Measurements from ENCODE around the gene CSNK1A1.
"Not testable (repeated sequence)": the region's sequence is repeated elsewhere in the genome, so short reads cannot be mapped to it uniquely, and the experiment has no call there.

Gene CSNK1A1

GRCh38 chr5:149456597-149457392 lies 94.4 kb downstream of the CSNK1A1 start:
- DNase-seq (ENCODE audit: low spot score): no peak

- DNase-seq (ENCODE audit: low spot score): no peak
These were observed 95.3 kb downstream of the CSNK1A1 start for GRCh38 chr5:149455889-149456409.

GRCh38 chr5:149453618-149454415 lies 97.4 kb downstream of the CSNK1A1 start:
- DNase-seq (ENCODE audit: low spot score): no peak

DNA sequence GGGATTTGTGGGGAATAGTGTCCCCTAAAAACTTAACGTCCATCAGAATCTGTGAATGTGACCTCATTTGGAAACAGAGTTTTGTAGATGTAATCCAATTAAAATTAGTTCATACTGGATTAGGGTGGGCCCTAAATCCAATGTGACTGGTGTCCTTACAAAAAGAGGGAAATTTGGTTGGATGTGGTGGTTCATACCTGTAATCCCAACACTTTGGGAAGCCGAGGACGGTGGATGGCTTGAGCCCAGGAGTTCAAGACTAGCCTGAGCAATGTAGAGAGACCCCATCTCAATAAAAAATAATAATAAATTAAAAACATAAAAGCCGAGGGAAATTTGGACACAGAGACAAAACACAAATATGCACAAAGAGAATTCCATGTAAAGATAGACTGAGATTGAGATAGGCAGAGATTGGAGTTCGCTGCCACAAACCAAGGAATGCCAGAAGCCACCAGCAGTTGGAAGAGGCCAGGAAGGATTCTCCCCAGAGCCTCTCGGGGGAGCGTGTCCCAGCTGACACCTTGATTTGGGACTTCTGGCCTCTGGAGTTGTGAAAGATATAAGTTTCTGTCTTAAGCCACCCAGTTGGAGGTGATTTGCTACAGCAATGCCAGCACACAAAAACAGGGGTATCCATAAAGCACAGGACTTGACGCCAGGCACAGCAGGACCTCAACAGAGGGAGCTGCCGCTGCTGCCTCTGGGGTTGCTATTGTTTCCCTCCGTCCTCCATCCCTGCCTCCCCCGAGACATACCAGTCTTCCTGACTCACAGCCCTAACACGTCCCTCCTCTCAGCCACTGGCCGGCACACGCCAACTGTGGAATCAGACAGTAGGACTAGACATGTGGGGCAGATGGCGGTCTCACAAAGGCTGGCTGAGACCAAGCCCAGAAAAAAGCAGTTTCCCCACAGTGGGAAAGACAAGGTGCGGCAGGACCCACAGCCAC lies 98.3 kb downstream of the CSNK1A1 start:
- DNase-seq (ENCODE audit: low spot score): no peak

GRCh38 chr5:149452007-149452664 lies 99.1 kb downstream of the CSNK1A1 start:
- peak; percentile 22 for DNase-seq (ENCODE audit: low spot score)

GRCh38 chr5:149450199-149450598 lies 101.0 kb downstream of the CSNK1A1 start:
- no peak for DNase-seq (ENCODE audit: low spot score)

DNA sequence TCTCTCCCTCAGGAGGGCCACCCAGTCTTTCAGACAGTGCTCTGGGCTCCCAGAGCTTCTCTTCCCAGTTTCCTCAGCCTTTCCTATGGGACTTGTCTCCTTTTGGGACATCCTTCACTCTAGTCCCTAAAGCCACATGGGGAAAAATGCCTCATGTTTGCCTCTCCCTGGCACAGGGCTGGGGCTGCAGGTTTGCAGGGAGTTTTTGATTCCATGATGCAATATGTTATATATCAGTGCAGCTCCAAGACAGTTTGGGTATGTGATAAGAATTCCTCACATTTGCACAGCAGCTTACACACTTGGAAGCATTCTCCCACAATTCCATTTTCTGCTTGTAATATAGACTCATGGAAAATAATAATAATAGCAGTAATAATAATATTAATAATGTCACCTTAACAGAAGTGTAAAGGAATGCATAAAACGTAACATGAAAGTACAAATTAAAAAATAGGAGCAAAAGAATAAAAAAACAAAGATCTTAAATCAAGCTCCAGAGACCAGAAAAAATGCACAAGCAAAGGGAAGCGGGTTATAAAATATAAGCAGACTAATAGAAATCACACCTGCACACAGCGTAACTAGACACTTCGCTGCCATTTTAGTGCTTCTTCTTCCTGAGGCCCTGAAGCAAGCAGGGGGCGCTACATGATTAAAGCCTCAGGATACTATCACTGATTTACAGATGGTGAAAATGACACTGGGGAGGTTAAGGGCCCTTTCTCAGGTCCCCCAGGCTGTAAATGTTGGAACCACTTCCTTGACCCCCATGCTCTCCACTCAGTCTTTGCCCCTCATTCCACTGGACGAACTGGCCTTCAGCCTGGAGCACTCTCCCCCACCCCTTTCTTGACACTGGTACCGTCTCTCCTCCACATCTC lies 102.2 kb downstream of the CSNK1A1 start:
- no peak for DNase-seq (ENCODE audit: low spot score)

DNA sequence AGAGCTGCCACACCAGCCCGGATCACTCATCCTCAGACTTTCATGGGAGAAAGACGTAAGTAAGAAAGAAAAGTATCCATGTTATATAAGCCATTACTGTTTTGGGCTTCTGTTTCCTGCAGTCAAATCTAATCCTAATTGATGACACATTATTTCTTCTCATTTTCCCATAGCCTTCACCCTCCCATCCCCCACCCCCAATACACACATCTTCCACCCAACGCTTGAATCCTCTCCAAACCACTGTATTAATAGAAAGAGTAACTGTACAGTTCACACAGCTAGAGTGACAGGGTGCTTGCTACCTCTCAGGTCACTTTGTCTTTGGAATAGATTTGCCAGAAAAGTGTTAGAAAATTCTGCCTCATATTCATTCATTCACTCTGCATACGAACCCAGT lies 102.8 kb downstream of the CSNK1A1 start:
- no peak for DNase-seq (ENCODE audit: low spot score)

DNA sequence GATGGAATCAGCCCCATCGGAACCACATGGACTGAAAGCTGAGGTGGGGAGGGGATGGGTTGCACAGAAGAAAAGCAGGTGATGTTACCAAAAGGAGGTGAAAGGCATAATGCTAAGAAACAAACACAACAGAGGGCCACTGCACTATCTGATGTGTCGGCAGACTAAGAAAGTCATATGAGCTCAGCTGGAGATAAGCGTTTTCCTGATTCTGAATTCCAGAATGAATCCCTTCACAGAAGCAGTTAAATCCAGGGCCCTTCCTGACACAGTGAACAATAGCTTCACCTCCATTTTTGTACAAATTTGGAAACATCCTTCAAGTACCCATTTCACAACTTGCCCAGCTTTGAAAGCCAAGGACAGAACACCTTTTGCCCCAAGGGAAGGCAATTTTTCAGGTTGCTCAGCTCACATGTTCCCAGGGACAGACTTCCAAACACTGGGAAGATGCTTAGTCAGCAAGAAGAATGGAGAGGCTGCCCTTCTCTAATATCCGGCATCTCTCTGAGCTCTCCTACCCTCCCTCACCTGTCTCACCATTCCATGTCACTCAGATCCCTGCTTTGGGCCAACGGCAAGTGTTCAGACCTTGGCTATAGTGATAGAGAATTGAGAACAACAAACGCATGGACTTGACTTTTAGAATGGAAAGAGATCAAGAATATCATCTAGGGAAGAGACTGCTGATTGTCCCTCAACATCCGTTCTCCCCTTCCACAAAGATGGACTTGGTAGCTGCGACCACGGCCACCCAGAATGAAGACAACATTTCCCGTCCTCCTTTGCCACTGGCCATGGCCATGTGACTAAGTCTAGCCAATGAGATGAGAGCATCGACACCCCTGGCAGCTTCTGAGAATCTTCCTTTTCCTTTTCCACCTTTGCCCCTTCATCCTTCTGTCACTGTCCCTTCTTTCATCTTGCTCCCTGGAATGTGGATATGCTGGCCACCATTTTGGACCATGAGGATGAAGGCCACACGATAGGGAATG lies 103.6 kb downstream of the CSNK1A1 start:
- DNase-seq (ENCODE audit: low spot score): no peak

- DNase-seq (ENCODE audit: low spot score): not testable (repeated sequence)
These were observed 104.4 kb downstream of the CSNK1A1 start for GRCh38 chr5:149446794-149447193.

- DNase-seq (ENCODE audit: low spot score): no peak
These were observed 105.4 kb downstream of the CSNK1A1 start for GRCh38 chr5:149445739-149446369.

DNA sequence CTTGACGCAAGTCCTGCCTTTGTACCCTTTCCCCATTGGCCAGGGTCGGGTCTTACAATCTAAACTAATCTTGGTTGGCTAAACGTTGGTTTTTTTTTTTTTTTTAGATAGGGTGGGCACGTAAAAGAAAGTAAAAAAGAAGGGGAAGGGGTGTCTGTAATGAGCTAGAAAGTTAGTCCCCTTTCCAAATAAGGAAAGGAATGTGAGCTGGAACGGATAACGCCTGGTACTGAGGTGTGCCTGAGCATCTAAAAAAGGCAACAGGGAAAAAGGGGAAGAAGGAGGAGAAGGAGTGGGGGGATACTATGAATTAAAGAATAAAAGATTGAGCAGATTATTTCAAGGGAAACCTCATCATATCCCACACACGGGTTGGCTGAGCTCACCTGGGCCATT lies 105.9 kb downstream of the CSNK1A1 start:
- DNase-seq (ENCODE audit: low spot score): no peak

DNA sequence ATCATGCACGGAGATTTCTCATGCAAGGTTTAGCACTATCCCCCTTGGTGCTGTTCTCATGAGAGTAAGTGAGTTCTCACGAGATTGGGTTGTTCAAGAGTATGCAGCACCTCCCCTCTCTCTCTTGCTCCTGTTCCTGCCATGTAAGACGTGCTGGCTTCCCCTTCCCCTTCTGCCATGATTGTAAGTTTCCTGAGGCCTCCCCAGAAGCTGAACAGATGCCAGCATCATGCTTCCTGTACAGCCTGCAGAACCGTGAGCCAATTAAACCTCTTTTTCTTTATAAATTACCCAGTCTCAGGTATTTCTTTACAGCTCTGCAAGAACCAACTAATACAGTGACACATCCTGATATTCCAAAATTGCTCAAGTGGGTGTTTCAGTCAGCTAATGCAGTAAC lies 106.8 kb downstream of the CSNK1A1 start:
- not testable (repeated sequence) for DNase-seq (ENCODE audit: low spot score)

DNA sequence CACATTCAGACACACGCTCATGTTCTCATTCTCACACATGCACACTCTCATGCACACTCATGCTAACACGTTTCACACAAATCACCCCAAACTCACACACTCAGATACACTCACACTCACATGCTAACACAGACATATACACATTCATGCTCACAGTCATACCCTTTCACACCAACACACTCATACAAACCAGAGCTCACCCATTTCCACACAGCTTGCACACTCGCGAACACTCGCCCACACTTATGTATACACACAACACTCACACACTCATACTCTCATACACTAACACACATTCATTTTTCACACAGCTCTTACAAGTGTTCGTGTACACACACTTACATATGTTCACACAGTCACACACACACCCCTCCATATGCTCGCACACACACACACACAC lies 108.0 kb downstream of the CSNK1A1 start:
- no peak for DNase-seq (ENCODE audit: low spot score)

DNA sequence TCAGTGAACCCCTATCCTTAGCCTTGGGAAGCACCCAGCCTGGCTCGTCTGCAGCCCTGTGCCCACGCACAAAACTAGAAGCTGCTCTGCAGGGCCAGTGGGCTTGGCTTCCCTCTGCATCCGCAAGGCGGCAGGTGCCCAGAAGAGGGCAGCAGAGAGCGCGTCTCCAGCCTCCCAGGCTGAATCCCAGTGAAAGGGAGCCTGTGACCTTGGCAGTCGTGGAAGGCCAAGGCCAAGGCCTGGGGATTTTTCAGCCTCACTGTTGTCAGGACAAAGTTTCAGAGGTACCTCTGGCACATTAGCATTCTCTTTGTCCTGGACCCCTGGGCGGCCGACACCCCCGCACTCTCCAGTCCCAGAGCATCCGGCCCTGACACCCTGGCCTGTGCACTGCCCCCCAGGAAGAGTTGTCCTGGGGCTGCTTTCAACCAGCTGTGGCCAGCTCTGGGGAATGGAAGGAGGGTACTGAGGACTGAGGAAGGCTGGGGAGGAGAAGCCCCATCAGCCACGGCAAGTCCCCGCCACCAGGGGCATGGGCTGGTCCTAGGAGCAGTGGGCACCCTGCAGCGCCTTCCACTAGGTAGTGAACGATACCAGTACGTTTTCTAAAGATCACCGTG lies 108.6 kb downstream of the CSNK1A1 start:
- DNase-seq (ENCODE audit: low spot score): peak; percentile 59

Measured in pons (tissue), 1 donor.